Inflammatory macrophage treated with lipopolysaccharide for 1 hour (primary cell): ENCODE measurements around the gene RNF128.
A peak's percentile ranks its signal among the peaks of the same experiment; 100 is the strongest.

Source experiments
- DNase-seq, 2 donors: peaks; one replicate each; pipeline ENCODE4 v3.0.0-alpha.2; 2020 to 2022

Gene RNF128

DNA sequence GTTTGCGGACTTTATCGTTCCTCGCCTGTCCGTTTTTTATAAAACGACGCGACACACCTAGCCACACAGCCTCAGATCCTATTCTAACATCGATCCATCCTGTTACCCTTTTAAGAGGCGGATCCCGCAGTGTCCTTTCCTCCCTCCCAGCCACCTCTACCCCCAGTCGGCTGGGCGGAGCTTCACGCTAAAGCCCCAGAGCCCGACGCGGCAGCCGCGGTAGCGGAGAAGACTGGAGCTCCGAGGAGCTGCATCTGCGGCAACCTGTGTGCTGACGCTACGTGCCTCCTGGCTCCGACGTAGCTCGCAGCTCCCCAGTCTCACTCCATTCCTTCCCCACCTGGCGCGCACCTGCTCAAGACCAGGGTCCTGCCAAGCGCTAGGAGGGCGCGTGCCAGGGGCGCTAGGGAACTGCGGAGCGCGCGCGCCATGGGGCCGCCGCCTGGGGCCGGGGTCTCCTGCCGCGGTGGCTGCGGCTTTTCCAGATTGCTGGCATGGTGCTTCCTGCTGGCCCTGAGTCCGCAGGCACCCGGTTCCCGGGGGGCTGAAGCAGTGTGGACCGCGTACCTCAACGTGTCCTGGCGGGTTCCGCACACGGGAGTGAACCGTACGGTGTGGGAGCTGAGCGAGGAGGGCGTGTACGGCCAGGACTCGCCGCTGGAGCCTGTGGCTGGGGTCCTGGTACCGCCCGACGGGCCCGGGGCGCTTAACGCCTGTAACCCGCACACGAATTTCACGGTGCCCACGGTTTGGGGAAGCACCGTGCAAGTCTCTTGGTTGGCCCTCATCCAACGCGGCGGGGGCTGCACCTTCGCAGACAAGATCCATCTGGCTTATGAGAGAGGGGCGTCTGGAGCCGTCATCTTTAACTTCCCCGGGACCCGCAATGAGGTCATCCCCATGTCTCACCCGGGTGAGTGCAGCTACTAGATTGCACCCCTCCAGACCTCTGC is at the start of gene RNF128:
Gene RNF128, plus strand, starts transcription at position 217 of the 953 bp plus-strand sequence. Its CDS starts 213 bp downstream, at position 430.
- DNase-seq, result no peak

- DNase-seq, result no peak
Observed at GRCh38 chrX:106680716-106681115, 45.8 kb upstream of the RNF128 start.

DNA sequence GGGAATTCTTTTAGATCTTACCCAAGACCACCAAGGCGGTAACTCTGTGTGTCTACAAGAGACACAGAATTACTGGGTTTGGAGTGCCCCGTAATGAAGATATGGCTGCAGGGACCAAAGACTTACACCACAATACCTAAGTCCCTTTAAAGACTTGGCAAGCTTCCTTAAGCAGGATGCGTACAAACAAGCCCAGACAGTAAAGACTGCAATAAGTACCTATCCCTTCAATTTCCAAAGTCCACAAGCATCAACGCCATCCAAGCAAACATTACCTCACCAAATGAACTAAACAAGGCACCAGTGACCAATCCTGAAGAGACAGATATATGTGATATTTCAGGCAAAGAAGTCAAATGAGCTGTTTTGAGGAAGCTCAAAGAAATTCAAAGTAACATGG is 42.3 kb upstream of the RNF128 start:
- DNase-seq, result no peak

DNA sequence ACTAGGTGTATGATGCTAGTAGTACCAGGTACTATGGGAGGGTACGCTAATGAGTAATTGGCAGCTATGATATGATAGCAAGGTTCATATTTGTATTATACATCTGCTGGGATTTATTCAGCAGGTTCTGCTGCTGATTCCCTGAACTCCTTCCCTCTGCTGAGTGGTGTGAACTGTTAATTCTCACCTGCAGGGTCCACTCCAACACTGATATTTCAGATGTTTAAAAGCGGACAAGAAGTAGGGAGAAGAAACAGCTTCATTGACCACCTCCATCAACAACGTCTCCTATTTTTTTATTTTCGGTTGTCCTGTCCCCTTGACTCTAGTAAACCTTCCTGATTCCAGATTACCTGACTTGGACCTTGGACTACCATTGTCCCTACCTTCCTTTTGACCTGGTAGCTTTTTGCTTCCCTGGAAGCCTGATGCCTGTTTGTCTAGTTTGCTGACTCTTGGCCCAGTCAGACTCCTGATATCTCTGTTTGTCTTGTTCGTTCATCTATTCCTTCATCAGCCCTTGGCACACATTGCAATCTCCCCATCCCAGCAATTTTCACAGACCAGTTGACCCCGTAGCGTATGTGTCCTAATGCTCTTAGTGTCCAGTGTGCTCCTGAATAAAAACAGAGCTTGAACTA is 34.0 kb upstream of the RNF128 start:
- DNase-seq, result no peak

DNA sequence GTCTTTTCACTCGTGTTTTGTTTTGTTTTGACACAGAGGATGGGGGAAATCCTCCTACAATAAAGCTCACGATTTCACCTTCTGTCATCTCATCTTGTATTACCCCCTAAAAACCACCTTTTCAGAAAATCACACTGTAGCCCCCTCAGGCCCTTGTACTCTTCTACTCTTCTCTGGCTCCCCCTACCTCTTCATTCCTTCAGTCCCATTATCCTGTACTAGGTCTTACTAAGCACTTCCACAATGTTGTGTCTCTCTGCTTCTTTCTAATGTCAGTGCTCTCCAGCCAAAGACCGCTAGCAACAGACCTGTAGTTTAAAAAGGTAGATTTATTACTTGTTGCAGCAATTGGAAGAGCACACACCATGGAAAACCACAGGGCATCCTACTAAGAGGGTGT is 30.0 kb upstream of the RNF128 start:
- no peak for DNase-seq

DNA sequence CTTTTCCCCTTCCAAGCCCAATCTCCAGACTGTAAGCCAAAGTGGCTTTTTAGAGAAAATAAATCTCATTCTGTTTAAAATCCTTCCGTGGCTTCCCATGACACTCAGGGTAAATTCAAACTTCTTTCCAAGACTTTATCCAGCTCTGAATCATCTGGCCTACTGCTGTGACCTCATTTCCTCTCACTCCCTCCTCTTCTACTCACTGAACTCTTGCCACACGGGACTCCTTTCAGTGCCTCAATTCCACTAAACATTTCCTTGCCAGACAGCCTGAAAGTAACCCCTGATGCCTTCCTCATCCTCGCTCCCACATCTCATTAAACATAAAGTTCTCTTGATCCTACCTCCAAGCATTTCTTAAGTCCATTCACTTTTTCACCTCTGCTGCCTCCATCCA is 27.8 kb upstream of the RNF128 start:
- no peak for DNase-seq

- no peak for DNase-seq
Observed at GRCh38 chrX:106702636-106703035, 23.9 kb upstream of the RNF128 start.

DNA sequence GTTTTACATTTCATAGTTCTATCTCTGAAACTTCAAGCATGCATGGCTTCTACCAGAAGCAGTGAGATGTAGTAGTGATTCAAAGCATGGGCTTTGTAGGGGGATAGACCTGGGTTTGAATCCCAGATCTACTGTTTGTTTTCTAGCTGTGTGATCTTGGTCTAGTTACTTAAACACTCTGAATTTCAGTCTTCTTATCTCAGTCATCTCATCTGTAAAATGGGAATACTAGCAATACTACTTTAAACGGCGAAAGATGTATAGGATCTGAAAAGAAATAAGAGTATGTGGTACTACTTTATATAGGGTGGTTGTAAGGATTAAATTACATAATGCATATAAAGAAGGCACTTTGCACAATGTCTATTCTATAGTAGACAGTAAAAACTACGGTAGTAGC is 20.0 kb upstream of the RNF128 start:
- no peak for DNase-seq

- peak; percentile 0 to 44 for DNase-seq
Observed at GRCh38 chrX:106707771-106708454, 18.6 kb upstream of the RNF128 start.

DNA sequence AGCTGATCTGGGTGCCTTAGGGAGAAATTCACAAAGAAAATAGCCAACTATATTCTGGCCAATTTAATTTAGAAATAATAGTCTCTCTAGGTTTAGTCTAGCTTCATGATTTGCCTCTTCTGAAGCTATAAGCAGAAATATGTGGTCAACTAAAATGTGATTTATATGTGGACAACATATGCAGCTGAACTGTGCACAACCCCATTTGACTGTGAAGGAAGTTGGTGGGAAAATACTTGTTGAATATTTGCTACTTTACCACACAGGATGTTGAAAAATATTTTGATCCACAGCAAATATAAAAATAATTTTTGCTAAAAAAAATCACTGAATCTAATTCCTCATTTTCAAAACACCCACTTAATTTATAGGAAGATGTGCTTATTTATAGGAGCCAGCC is 15.7 kb upstream of the RNF128 start:
- no peak for DNase-seq

GRCh38 chrX:106711375-106711774 is 15.1 kb upstream of the RNF128 start:
- no peak for DNase-seq

GRCh38 chrX:106716004-106716403 is 10.5 kb upstream of the RNF128 start:
- no peak for DNase-seq

- no peak for DNase-seq
Observed at GRCh38 chrX:106716463-106716862, 10.0 kb upstream of the RNF128 start.

DNA sequence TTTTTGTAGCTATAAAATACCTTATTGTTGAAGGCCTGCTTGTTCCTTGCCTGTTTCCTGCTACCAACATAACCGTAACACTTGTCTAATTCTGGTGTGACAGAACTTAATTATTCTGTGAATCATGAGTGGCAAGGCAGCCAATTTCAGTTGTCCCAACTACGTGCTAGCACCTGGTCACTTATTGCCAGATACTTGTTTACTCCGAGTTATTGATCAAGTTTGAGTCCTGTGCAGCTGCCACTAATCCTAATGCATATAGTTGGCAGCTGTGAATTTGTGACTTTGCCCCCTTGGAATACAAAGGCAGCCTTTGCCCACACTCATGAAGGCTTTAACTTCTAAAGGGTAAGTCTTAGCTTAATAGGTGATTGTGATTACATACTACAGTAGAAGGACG is 7.8 kb upstream of the RNF128 start:
- DNase-seq, result no peak

DNA sequence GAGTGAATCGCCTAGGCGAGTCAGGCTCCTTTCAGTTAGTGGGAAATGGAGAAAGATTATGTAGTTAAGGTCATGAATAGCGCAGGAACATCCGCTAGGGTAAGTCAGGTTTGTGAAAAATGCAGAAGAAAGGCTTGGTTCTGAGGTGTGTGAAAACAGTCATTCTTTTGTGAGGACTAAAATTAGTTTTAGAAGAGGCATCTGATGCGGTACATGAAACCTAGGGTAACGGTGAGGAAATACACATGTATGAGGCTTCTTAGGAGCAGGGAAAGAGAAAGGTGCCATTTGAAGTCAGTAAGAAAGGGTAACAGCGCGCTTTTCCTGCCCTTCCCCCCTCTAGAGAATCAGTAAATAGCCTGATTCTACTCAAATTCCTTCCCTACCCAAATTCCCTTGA is 570 bp upstream of the RNF128 start:
- DNase-seq, result no peak

DNA sequence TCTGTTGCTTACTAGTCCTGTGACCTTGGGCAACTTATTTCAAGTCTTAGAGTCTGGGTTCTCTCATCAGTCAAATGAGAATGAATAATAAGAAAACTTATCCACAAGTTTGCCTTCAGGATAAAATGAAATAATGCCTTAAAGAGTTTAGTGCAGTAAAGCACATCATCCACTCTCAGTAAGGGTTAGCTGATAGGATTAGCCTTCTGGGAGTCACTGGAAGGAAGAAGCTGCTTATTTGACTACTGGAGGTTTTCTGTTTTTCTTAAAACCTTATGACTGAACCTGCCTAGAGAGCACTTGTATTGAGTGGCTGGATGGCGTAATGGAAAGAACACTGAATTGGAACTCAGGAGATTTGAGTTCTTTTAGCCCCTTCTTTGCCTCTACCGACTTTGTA is 1.8 kb downstream of the RNF128 start:
- no peak for DNase-seq

GRCh38 chrX:106730401-106730800 is 3.9 kb downstream of the RNF128 start:
- no peak for DNase-seq

DNA sequence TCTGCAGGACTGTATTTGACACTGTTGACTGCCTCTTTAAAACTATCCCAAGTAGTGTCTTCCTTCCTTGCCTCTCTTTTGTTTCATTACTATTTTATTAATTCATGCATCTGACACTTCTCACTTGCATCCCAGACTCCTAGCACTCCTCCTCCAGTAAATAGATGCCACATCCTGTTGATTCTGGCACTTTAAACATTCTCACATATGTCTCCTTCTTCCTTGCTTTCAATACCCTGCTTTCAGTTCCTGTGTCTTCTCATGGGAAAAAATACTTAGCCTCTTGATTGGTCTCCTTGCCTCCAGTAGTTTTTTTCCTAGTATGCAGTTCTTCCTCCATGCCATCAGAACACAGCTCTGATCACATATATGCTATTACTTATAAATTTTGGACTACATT is 5.1 kb downstream of the RNF128 start:
- DNase-seq, result no peak

- no peak for DNase-seq
Observed at GRCh38 chrX:106734827-106735226, 8.3 kb downstream of the RNF128 start.

- DNase-seq, result no peak
Observed at GRCh38 chrX:106740193-106740780, 13.8 kb downstream of the RNF128 start.

GRCh38 chrX:106742193-106742592 is 15.7 kb downstream of the RNF128 start:
- DNase-seq, result no peak

DNA sequence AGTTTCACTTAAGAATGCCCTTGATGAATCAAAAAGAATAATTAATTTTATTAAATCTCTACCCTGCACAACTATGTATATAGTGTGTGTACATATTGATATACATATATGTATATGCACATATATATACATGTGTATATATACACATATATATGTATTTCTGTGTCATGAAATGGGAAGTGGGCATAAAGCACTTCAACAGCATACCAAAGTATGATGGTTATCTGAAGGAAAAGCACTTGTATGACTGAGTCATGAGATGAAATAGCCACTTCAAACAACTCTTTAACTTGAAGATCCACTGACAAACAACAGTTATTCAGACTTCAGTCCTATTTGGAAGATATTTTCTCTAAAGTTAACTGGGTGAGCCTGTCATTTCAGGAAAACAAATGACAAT is 16.3 kb downstream of the RNF128 start:
- no peak for DNase-seq

DNA sequence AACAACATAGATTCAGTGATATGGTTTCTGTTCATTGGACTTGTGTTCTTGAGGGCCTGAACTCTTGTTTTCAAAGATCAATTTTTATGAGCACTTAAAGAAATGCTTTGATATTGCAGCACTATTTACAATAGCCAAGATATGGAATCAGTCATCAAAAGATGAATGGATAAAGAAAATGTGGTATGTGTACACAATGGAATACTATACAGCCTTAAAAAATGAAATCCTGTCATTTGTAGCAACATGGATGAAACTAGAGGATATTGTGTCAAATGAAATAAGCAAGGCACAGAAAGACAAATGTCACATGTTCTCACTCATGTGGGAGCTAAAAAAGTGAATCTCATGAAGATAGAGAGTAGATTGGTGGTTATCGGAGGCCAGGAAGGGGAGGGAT is 21.9 kb downstream of the RNF128 start:
- DNase-seq, result no peak
